HepG2 (cell line): Measurements from ENCODE around the gene BAHD1. TPM values are rescaled to one million over a fixed set of nuclear protein-coding genes. Genes with fewer than 3 reads are reported as not detected.

Experiments
- ATAC-seq: fragments of 200-7000 bp; cut with Tn5 transposase; 3 replicates; pipeline ENCODE4 v1.9.1; 2020; ENCODE audit warnings: mild to moderate bottlenecking, moderate library complexity
- BruUV-seq: library from RNA; stranded (reverse); fragments of 400-500 nt; replicated peaks from 2 replicates; lab custom pipeline; 2021; lab: Mats Ljungman, UMichigan
- CTCF ChIA-PET: fragments of 300-600 bp; formaldehyde crosslinking; extraction: SDS; loops from one replicate; lab custom pipeline; 2021; ENCODE audit warnings: low total read pairs, inconsistent platforms, low intra/inter-chr PET ratio; lab: Yijun Ruan, JAX
- POLR2A ChIA-PET: fragments of 350-600 bp; sonication (Branson Sonifier 250); formaldehyde crosslinking; loops from one replicate; lab custom pipeline; 2020; ENCODE audit warnings: antibody characterized with exemption, inconsistent platforms; lab: Yijun Ruan, JAX
- DNase-seq: peaks from one replicate; pipeline ENCODE4 v3.0.0-alpha.2; 2015; ENCODE audit warnings: low spot score
- FAIRE-seq: peaks from 3 replicates; lab custom pipeline; 2011; peaks lifted over from hg19 to GRCh38; lab: Jason Lieb, UNC
- H2AFZ ChIP-seq: one replicate; pipeline ENCODE4 v1.6.1; 2011; ENCODE audit warnings: low read length, inconsistent platforms
- H3K27ac ChIP-seq: fragments of 300-600 bp; 3 replicates; pipeline ENCODE4 v1.8.0; 2011; ENCODE audit warnings: mixed run types, mild to moderate bottlenecking, mixed read lengths, low read length, inconsistent platforms; ENCODE audit not compliant: insufficient read depth; ENCODE audit errors: extremely low read length
- H3K27me3 ChIP-seq, 2 experiments: fragments of 200-600 bp in 1 of 2; 2 replicates in 1 of 2; 3 replicates in 1 of 2; pipeline versions ENCODE4 v1.6.0 to v1.8.0; 2011; ENCODE audit warnings: low read length in 2 of 2, mild to moderate bottlenecking in 2 of 2, moderate library complexity in 2 of 2, inconsistent platforms in 1 of 2; ENCODE audit not compliant: insufficient read depth in 2 of 2, control insufficient read depth in 1 of 2
- H3K36me3 ChIP-seq, 2 experiments: fragments of 200-600 bp in 1 of 2; replicated peaks in 1 of 2; 2 replicates in 1 of 2; 3 replicates in 1 of 2; pipeline versions ENCODE4 v1.5.1 to v1.8.0; 2011; ENCODE audit warnings: low read length in 2 of 2, inconsistent platforms in 1 of 2; ENCODE audit not compliant: insufficient read depth in 2 of 2, control insufficient read depth in 1 of 2
- H3K4me1 ChIP-seq: 2 replicates; pipeline ENCODE4 v1.5.1; 2012; ENCODE audit warnings: low read length, inconsistent platforms; ENCODE audit not compliant: insufficient read depth
- H3K4me2 ChIP-seq: 2 replicates; pipeline ENCODE4 v1.6.0; 2011; ENCODE audit warnings: low read depth, low read length, inconsistent platforms
- H3K4me3 ChIP-seq, 3 experiments: fragments of 200-600 bp in 1 of 3; sonication (generic), shearing (Covaris generic) in 1 of 3; replicated peaks in 1 of 3; 2 replicates each; pipeline ENCODE4 v1.5.1; 2011 to 2016; ENCODE audit warnings: low read length in 3 of 3, inconsistent platforms in 2 of 3, low read depth in 2 of 3, mild to moderate bottlenecking in 2 of 3, control low read depth in 1 of 3, mixed read lengths in 1 of 3; ENCODE audit not compliant: insufficient read depth in 1 of 3
- H3K79me2 ChIP-seq: one replicate; pipeline ENCODE4 v1.6.1; 2011; ENCODE audit warnings: low read length, inconsistent platforms; ENCODE audit not compliant: insufficient read depth
- H3K9ac ChIP-seq: 2 replicates; pipeline ENCODE4 v1.6.0; 2011; ENCODE audit warnings: mild to moderate bottlenecking, low read depth, low read length, inconsistent platforms; ENCODE audit not compliant: insufficient read depth
- H3K9me3 ChIP-seq: 2 replicates; pipeline ENCODE4 v1.5.1; 2012; ENCODE audit warnings: mild to moderate bottlenecking, low read length
- H4K20me1 ChIP-seq: 2 replicates; pipeline ENCODE4 v1.6.0; 2011; ENCODE audit warnings: inconsistent platforms, mild to moderate bottlenecking, low read length, moderate library complexity; ENCODE audit not compliant: insufficient read depth
- ERF ChIP-seq: IDR thresholded peaks from 2 replicates; pipeline ENCODE4 v1.6.1; 2018; ENCODE audit warnings: missing biosample characterization, missing genetic modification reagents
- HOXA9 ChIP-seq: sonication (generic); formaldehyde crosslinking; IDR thresholded peaks from 2 replicates; pipeline ENCODE4 v1.8.1; 2022; ENCODE audit warnings: missing genetic modification reagents, mild to moderate bottlenecking, moderate library complexity, borderline replicate concordance
- IRF2 ChIP-seq: IDR thresholded peaks from 2 replicates; pipeline ENCODE4 v1.6.1; 2018; ENCODE audit warnings: missing genetic modification reagents, missing compliant biosample characterization
- MLXIP ChIP-seq: sonication (generic); formaldehyde crosslinking; IDR thresholded peaks from 2 replicates; pipeline ENCODE4 v1.9.0; 2021; ENCODE audit warnings: missing genetic modification reagents, borderline replicate concordance
- PHF5A ChIP-seq: IDR thresholded peaks from one replicate; pipeline ENCODE4 v1.6.1; 2018; ENCODE audit warnings: low read depth, missing genetic modification reagents; ENCODE audit not compliant: unreplicated experiment
- ZNF44 ChIP-seq: sonication (generic); formaldehyde crosslinking; IDR thresholded peaks from 2 replicates; pipeline ENCODE4 v1.5.1; 2020; ENCODE audit warnings: mild to moderate bottlenecking, missing genetic modification reagents
- ZNF451 ChIP-seq: sonication (generic); formaldehyde crosslinking; IDR thresholded peaks from 2 replicates; pipeline ENCODE4 v1.5.0; 2020; ENCODE audit warnings: mild to moderate bottlenecking, missing genetic modification reagents
- ZNF546 ChIP-seq: sonication (generic); formaldehyde crosslinking; conservative IDR thresholded peaks from 2 replicates; pipeline ENCODE4 v1.8.1; 2023; ENCODE audit warnings: mild to moderate bottlenecking, missing genetic modification reagents
- ZNF644 ChIP-seq: IDR thresholded peaks from 2 replicates; pipeline ENCODE4 v1.6.1; 2016; ENCODE audit warnings: low read depth
- ZNF672 ChIP-seq: sonication (generic); formaldehyde crosslinking; IDR thresholded peaks from 2 replicates; pipeline ENCODE4 v1.8.1; 2022; ENCODE audit warnings: missing genetic modification reagents
- ZNF703 ChIP-seq: sonication (generic); formaldehyde crosslinking; IDR thresholded peaks from 2 replicates; pipeline ENCODE4 v1.5.1; 2020; ENCODE audit warnings: missing genetic modification reagents, mild to moderate bottlenecking, moderate library complexity, borderline replicate concordance
- ZNF770 ChIP-seq: sonication (generic); formaldehyde crosslinking; IDR thresholded peaks from 2 replicates; pipeline ENCODE4 v1.5.0; 2020; ENCODE audit warnings: mild to moderate bottlenecking, missing genetic modification reagents
- ZNF792 ChIP-seq: IDR thresholded peaks from 2 replicates; pipeline ENCODE4 v1.6.1; 2016
- WGBS: methylation state at CpG from one replicate; pipeline ENCODE4 v1.1.6; 2017; ENCODE audit warnings: low lambda C conversion rate; 5-methylcytosine and 5-hydroxymethylcytosine counted together
- in situ Hi-C: cut with HindIII; loops from 2 replicates; pipeline ENCODE4 v1.10.0; 2017; ENCODE audit warnings: low pct_unique_long_range_greater_than_20kb; ENCODE audit not compliant: extremely low pct_ligation_motif_present
- intact Hi-C: fragments of 100-400 bp; cut with micrococcal nuclease; formaldehyde crosslinking; loops from one replicate; pipeline ENCODE4 v1.10.0; 2022; ENCODE audit not compliant: unreplicated experiment
- polyA plus RNA-seq, 8 experiments: library from polyadenylated mRNA; depleted of rRNA in 3 of 8; stranded (reverse) in 7 of 8; unstranded in 1 of 8; fragments of >200 nt; fragmentation: Illumina TruSeq in 4 of 8; extraction: Trizol in 4 of 8; gene quantifications; 2 replicates each; pipeline versions ENCODE4 v1.2.1 to v1.2.3, GENCODE V29; 2011 to 2016; ENCODE audit warnings: low read depth in 4 of 8, missing spikeins in 1 of 8, mixed read lengths in 1 of 8; ENCODE audit not compliant: insufficient read depth in 1 of 8
- total RNA-seq, 5 experiments: library from RNA; depleted of rRNA; stranded (reverse); fragments of >200 nt; fragmentation: Illumina TruSeq; extraction: Trizol; gene quantifications; 2 replicates each; pipeline ENCODE4 v1.2.3, GENCODE V29; 2016; ENCODE audit warnings: low read depth in 1 of 5

Gene BAHD1
- total and polyA plus RNA-seq, 2 of the 13 experiments (the other 11 are each of a cell fraction or from before 2014, with no cell fraction given), result 3.3 to 8.7 TPM

- Histone ChIP-seq H3K36me3 (no peaks in the 10 kb centered on the region; a peak in 1 of 5 replicates), H4K20me1 (peaks cover 21% of the 10 kb centered on the region; the same call in 1 of the 2 replicates), H3K9me3 (no peaks in the 10 kb centered on the region), H2AFZ (no peak overlapping the region), H3K4me2 (no peak overlapping the region), H3K79me2 (peaks cover 72% of the 10 kb centered on the region), H3K27me3 (no peaks in the 10 kb centered on the region), H3K9ac (no peak overlapping the region)
- FAIRE-seq (no peak), ATAC-seq (no peak), DNase-seq (no peak)
- CTCF ChIA-PET, result no interaction called here
- in situ Hi-C loops, result no loop called here
- POLR2A ChIA-PET, result no interaction called here
- TF ChIP-seq ZNF44 (CRISPR knock-in tag), result no peak
- TF ChIP-seq IRF2 (CRISPR knock-in tag), result no peak
- TF ChIP-seq MLXIP (CRISPR knock-in tag), result no peak
- TF ChIP-seq ZNF644, result no peak
- no peak for TF ChIP-seq ZNF770 (CRISPR knock-in tag)
- TF ChIP-seq HOXA9 (CRISPR knock-in tag), result no peak
- no peak for TF ChIP-seq ZNF703 (CRISPR knock-in tag)
- no peak for TF ChIP-seq PHF5A
- no peak for TF ChIP-seq ZNF451
- TF ChIP-seq ZNF546 (CRISPR knock-in tag), result no peak
- no peak for TF ChIP-seq ZNF672 (CRISPR knock-in tag)
- TF ChIP-seq ZNF792 (CRISPR knock-in tag), result no peak
- no peak for TF ChIP-seq ERF (CRISPR knock-in tag)
- TF ChIP-seq, all 625 proteins: peak for 0
- WGBS, result 79% methylated on average over 4 of the region's 4 CpGs
- Histone ChIP-seq H3K27ac (no peak overlapping the region), H3K4me3 (no peak overlapping the region), H3K4me1 (peaks cover 59% of the 10 kb centered on the region)
- BruUV-seq, result no TSS peak
- intact Hi-C loops, result no loop called here
Measured at GRCh38 chr15:40448354-40448753, 7.6 kb downstream of the BAHD1 start.
